NCI-H1048 (cell line): ENCODE results near the gene WDR19.
"Not testable (repeated sequence)": the region's sequence is repeated elsewhere in the genome, so short reads cannot be mapped to it uniquely, and the experiment has no call there.

Experiments
- DNase-seq: peaks from one replicate; lab custom pipeline; 2025; lab: John Stamatoyannopoulos, UW

The WDR19 gene

DNA sequence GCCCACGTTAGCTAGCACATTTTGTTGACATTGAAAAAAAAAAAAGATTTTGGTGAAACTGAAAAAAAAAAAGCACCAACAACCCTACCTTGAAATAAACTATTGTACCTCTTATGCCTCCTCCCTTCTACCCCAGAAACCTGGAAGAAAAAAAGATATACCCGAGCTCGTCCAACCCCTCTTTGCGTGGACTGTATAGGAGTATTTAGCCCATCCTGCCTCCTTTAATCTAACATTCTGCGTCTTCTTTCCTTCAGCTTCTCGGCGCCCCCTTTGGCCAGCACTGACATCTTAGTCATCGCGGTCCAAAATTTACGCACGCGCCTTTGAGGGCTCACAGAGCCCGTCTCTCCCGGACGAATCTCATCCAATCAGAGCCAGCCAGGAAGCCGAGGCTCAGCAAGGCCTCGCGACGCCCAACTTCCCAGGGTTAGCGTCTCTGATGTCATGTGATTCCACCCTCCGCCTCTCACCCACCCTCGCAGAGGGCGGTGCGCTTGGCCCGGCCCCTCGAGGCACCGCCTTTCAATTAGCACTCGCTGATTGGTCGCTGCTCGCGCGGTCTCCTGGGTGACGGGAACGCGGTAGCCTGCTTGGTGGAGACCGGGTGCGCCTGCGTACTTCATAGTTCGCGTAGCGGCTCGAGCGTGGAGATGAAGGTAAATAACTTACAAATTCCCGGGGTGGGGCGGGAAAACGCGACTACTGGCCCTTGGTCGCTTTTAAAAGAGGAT lies at the start of gene WDR19:
WDR19 (plus strand) TSS at position 625 of the 734 bp plus-strand sequence; CDS start at position 654, 29 bp downstream.
- peak; percentile 99 for DNase-seq

DNA sequence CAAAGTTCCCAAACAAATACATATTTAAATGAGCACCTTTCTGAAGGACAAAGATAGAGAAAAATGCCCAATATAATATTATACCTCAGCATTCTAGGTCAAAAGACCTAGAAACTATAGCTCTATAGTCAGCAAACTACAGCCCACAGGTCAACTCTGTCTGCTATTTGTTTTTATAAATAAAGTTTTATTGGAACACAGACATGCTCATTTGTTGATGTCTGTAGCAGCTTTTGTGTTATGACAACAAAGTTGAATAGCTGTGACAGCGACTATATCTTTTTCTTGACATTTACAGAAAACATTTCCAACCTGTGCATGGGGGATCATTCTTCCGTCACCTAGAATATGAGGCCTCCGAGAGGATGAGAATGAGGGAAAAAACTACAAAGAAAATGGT lies 48.7 kb upstream of the WDR19 start:
- no peak for DNase-seq

DNA sequence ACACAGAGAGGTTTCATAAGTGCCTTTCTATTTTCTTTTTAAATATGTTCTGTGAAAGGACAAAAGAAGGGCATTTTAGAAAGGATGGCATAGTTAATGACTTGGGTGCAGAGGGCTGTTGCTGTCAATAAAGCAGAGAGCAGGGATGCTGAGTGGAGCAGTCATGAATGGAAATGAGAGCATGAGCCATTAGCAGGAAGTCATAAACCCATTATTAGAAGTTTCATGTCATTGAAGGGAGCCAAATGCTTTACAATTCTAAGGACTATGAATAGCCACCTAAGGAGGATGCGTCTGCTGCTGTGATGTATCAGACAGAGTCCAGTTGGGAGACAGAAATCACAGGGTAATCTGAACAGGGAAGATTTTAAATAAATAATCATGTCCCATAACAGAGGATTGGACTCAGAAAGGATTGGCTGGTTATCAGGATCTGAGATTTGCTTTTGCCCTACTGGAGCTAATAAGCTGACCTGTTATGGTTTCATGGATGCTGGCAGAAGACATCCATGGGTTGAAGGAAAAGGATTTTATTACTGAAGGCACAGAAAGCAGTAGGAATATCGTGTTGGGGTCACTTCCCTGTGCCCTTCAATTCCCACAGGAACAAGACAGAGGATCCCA lies 47.5 kb upstream of the WDR19 start:
- DNase-seq = no peak

DNA sequence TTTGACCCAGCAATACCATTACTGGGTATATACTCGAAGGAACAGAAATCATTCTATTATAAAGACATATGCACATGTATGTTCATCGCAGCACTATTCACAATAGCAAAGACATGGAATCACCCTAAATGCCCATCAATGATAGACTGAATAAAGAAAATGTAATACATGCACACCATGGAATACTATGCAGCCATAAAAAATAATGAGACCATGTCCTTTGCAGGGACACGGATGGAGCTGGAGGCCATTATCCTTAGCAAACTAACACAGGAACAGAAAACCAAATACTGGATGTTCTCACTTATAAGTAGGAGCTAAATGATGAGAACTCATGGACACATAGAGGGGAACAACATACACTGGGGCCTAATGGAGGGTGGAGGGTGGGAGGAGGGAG lies 44.1 kb upstream of the WDR19 start:
- not testable (repeated sequence) for DNase-seq

DNA sequence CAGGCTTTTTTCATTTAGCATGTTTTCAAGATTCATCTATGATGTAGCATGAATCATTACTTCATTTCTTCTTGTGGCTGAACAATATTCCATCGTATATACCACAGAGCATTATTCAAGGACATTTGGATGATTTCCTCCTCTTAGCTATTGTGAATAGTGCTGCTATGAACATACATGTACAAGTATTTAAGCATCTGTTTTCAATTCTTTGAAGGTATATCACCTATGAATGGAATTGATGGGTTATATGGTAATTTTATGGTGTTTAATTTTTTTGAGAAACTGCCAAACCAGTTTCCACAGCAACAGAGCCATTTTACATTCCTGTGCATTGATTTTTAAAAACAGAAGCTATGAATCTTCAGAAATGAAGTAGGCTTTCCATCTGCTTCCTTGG lies 36.1 kb upstream of the WDR19 start:
- DNase-seq = no peak

DNA sequence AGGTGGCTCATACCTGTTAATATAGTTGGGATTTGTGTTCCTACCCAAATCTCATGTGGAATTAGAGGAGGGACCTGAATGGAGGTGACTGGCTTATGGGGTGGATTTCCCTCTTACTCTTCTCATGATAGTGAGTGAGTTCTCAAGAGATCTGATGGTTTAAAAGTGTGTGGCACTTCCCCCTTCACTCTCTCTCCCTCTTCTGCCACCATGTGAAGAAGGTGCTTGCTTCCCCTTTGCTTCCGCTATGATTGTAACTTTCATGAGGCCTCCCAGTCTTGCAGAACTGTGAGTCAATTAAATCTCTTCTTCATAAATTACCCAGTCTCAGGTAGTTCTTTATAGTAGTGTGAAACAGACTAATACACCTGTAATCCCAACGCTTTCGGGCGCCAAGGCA lies 28.3 kb upstream of the WDR19 start:
- no peak for DNase-seq

DNA sequence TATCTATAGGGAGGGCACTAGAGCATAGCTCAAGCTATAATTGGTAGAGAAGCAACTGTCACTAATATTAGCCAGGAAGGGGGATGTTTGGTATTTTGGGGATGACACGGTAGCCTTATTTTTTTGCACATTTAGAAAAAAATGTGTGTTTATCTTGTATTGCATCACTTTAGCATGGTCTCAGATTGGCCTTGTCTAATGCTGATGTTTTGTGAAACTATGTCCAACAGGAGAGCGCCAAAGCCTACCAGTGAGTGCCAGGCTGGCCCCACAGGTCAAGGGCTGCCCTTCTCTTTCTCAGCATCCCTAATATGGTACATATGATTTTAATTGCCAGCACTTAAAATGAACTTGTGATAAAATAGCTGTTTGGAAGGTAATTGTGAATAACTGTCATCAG lies 24.8 kb upstream of the WDR19 start:
- no peak for DNase-seq

DNA sequence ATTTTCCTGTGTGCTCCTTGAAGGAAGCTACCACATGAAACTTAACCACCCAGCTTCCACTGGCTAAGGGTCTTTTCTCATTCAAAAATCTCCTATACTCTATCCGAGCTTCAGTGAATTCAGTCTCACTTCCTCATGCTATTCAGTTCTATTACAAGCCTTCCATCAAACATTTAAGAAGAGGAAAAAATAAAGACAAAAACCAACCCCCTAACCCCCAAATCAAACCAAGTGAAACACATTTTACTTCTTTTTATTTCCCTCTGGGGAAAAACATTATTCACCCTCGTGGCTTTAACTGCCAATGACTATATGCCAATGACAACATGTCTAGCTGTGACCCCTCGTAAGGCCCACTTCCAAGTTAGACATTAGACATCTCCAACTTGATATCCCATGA lies 16.2 kb upstream of the WDR19 start:
- DNase-seq = no peak

DNA sequence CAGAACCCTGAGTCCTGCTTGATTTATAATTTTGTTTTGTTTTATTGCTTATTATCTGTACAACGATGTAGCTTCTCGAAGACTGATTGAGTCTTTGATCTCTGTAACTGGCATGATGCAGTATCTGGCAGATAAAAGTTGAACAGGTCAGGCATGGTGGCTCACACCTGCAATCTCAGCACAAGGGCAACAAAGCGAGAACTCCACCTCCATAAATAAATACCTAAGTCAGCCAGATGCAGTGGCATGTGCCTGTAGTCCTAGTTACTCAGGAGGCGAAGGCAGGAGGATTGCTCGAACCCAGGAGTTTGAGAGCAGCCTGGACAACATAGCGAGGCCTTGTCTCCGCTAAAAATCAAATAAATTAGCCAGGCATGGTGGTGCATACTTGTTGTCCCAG lies 15.7 kb upstream of the WDR19 start:
- DNase-seq = no peak

DNA sequence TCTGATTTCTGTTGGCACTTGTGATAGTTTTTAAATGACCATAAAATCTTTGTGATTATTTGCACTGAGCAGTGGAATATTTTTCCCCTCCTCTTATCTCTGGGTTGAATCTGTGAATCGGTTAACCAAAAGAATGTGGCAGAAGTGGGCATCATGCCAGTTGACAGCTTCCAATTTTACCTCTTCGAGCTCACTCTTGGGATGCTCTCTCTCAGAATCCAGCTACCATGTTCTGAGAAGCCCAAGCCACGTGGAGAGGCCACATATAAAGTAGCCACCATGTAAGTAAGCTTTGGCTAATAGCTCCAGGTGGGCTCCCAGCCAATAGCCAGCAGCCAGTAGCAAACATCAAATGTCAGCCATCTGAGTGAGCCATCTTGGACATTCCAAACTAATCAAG lies 12.9 kb upstream of the WDR19 start:
- no peak for DNase-seq

DNA sequence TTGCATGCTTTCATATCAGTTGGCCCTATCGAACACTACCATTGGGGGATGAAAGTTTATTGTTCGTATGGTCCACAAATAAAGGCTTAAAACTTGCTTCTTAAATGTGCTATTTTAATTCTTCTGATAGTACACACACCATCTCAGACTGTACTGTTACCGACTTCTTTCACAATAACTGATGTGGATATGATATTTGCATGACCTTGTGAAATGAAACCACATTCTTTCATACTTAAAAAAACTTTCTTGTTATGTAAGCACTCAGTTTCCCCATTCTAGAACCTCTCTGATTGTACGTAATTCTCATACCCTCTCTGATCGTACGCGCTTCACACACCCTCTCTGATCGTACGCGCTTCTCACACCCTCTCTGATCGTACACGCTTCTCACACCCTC lies 12.0 kb upstream of the WDR19 start:
- no peak for DNase-seq

DNA sequence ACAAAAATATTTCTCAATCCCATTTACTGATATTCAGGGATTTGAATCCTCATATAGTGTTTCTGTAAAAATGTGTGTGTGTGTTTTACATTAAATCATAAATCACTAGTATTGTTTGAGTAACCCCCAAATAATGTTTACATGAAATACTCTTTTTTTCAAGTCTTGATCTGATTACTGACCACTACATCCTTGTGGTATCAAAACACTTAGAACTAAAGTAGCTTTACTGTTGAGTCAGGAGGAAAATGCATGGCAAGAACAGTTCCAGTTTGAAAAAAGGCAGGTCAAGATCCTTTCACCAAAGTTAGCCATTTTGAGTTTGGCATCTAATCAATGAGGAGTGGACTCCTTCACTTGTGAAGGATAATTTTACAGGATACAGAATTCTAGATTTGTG lies 3.6 kb upstream of the WDR19 start:
- DNase-seq = no peak

DNA sequence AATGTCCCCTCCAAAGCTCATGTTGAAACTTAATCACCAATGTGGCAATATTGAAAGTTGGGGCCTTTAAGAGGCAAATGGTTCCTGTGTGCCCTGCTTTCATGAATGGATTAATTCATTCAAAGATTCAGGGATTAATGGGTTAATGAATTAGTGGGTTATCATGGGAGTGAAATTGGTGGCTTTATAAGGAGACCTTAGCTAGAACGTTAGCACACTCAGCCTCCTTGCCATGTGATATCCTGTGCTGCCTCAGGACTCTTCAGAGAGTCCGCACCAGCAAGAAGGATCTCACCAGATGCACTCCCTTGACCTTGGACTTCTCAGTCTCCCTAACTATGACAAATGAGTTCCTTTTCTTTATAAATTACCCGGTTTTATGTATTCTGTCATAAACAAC lies 2.6 kb upstream of the WDR19 start:
- no peak for DNase-seq

DNA sequence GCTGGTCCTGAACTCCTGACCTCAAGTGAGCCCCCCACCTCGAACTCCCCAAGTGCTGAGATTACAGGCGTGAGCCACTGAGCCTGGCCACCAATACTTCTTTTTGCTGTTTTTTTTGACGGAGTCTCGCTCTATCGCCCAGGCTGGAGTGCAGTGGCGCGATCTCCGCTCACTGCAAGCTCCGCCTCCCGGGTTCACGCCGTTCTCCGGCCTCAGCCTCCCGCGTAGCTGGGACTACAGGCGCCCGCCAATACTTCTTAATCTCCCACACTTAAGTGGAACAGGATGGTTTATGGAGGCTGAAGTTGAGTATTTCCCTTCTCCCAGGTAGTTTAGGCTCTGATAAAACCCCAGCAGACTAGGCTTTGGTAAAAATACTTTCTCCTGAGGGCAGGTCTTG lies 1.7 kb upstream of the WDR19 start:
- not testable (repeated sequence) for DNase-seq

DNA sequence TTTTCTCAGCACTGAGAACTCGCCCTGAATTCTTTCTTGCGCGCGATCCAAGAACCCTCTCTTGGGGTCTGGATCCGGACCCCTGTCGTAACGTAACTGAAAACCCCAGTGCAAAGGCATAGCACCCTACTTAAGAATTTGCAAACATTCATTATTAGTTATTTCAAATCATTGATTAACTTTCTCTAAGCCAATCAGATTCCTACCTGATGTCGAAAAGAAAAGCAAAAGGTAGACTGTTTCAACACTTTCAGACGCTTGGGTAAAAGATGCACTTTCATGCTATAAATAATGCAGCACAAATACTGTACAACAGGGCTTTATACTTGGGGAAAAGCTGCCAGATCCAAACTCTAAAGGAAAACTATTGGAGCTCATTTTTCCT lies 817 bp upstream of the WDR19 start:
- no peak for DNase-seq

DNA sequence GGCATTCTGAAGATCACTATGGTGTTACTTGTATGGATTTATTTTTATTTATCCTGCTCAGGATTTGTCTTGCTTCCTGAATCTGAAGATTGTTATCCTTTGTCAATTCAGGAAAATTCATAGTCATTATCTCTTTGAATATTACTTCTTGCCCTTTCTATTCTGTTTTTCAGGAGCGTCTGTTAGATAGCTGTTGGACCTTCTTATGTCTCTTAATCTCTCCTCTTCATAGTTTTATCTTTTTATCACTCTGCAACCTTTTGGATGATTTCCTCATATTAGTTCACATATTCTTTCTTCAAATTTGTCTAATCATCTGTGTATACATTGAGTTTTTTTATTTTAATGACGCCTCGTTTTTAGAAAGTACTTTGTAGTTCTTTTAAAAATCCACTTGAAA lies 19.6 kb downstream of the WDR19 start:
- DNase-seq = no peak

DNA sequence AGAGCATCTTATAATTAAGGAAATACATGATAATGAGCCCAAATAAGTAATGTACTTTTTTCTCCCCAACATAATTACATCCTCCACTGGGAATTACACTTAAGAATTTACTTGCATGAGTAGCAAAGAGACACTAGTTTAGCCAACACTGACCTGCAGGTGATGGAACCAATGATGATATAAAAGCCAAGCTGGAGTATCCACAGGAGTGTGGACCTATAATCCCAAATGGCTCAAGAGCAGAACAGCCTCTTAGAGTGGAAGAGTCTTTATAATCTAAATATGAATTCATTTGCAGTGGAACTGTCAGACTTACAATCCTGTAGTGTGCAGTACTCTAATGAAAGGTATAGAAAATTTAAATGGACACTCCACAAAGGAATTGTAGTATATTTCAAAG lies 22.2 kb downstream of the WDR19 start:
- no peak for DNase-seq

DNA sequence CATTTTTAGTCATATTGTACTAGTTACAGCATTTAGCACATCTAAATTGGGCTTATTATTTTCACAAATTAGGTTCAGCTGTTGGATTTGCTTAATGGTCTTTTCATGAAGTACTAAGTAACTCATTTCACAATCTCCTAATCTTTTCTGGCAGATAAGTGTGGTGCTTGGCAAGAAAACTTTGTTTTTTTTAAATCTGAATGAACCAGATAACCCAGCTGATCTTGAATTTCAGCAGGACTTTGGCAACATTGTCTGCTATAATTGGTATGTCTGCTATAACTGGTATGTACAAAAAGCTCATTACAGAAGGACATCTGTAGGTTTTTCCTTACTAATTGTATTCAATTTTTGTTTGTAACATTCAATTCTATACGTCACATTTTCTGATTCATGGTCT lies 22.7 kb downstream of the WDR19 start:
- DNase-seq = no peak

DNA sequence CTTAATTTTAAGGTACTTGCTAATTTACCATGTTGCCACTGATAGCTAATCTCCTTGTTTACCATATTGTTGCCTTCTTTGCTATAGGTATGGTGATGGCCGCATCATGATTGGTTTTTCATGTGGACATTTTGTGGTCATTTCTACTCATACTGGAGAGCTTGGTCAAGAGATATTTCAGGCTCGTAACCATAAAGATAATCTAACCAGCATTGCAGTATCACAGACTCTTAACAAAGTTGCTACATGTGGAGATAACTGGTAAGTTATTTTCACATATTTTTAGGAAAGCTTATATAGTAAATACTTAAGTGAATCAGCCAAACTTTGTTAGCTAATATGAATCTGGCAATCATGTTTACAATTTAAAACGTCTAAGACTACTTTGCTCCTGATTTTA lies 23.1 kb downstream of the WDR19 start:
- DNase-seq = no peak

DNA sequence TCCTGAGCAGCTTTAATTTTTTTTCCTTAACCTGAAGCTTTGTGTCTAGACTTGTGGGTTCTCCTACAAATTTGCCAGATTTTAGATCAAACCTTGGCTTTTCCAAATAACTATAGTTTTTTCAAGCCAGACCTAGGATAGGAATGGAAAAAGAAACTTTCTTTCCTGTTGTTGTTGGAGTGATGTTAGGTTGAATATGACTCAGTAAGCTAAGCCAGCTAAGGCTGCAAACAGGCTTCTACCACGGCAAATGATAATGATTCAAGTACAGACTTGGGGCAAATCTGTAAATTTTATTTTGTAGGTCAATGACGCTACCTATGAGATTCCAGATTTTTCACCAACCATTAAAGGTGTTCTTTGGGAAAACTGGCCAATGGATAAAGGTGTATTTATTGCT lies 45.6 kb downstream of the WDR19 start:
- no peak for DNase-seq

DNA sequence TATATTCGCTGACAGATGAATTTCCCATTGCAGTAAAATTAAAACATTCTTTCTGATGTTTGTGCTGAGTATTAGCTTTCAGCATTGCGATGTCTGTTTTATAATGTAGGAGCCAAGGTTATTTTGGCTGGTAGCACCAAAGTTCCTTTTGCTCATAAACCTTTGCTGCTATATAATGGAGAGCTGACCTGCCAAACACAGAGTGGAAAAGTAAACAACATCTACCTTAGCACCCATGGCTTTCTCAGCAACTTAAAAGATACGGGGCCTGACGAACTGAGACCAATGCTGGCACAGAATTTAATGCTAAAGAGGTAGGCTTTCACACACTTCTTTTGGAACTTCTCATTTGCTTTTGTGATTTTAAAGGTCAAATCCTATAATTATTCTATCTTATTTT lies 46.0 kb downstream of the WDR19 start:
- no peak for DNase-seq

DNA sequence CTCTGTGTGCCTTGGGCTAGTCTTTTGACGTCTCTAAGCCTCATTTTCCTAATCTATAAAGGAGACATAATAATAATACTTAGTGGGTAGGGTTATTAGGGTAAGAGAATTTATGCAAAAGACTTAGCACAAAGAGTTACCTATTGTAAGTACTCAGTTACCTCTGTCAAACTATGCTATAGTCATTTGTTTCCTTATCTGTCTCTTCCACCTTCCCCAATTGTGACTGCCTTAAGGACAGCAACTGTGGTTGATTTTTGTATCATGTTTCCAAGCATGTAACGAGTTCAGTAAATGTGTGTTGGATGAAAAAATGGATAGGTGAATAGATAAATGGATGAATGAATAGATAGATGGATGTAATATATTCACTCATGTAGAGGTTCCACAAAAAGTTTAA lies 48.1 kb downstream of the WDR19 start:
- DNase-seq = peak; percentile 73

DNA sequence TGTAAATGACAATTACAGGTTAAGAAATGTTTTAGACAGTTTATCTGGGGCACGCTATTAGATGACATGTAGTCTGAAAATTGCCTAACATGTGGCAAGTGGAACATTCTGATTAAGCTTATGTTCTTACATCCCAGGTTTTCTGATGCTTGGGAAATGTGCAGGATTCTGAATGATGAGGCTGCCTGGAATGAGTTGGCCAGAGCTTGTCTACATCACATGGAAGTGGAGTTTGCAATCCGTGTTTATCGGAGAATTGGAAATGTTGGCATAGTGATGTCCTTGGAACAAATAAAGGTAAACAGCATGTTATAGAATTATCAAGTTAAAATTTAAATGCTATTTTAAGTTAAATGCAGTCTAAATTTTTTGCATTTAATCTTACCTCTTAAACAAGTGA lies 49.3 kb downstream of the WDR19 start:
- no peak for DNase-seq

DNA sequence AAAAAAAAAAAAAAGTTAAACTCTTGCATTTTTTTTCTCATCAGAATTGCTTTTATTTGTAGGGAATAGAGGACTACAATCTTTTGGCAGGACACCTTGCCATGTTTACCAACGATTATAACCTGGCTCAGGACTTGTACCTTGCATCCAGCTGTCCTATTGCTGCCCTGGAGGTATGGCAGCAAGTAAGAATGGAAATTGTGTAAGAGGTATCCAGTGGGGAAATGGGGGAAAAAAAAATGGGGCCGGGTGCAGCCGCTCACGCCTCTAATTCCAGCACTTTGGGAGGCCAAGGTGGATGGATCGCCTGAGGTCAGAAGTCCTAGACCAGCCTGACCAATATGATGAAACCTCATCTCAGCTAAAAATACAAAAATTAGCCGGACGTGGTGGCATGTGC lies 49.8 kb downstream of the WDR19 start:
- DNase-seq = no peak
